Activated naive CD4-positive, alpha-beta T cell treated with anti-CD3 and anti-CD28 coated beads for 36 hours (primary cell): ENCODE data around the gene SREK1IP1. TPM values are rescaled to one million over a fixed set of nuclear protein-coding genes. Genes with fewer than 3 reads are reported as not detected.

Source experiments
- CTCF ChIA-PET: fragments of 350-600 bp; sonication (Branson Sonifier 250); formaldehyde crosslinking; loops from one replicate; lab custom pipeline; 2021; ENCODE audit warnings: antibody characterized with exemption; lab: Charles Lee
- DNase-seq: peaks from one replicate; pipeline ENCODE4 v3.0.0-alpha.2; 2020
- H3K27ac Mint-ChIP-seq: one replicate; pipeline ENCODE4 v1.8.0; 2021; ENCODE audit warnings: mild to moderate bottlenecking, mixed read lengths
- H3K27me3 Mint-ChIP-seq: one replicate; pipeline ENCODE4 v1.8.0; 2021; ENCODE audit warnings: low read depth, mixed read lengths
- H3K36me3 Mint-ChIP-seq: one replicate; pipeline ENCODE4 v1.8.0; 2021; ENCODE audit warnings: low read depth, mixed read lengths
- H3K4me1 Mint-ChIP-seq: one replicate; pipeline ENCODE4 v1.8.0; 2021; ENCODE audit warnings: low read depth, mixed read lengths
- H3K4me3 Mint-ChIP-seq: one replicate; pipeline ENCODE4 v1.8.0; 2021; ENCODE audit warnings: mild to moderate bottlenecking, moderate library complexity, mixed read lengths
- H3K9me3 Mint-ChIP-seq: one replicate; pipeline ENCODE4 v1.8.0; 2021; ENCODE audit warnings: mixed read lengths
- intact Hi-C: fragments of 100-400 bp; cut with micrococcal nuclease; formaldehyde crosslinking; loops from one replicate; pipeline ENCODE4 v1.15.1; 2023
- total RNA-seq, 2 experiments: library from RNA; stranded (reverse); gene quantifications; one replicate each; pipeline ENCODE4 v1.2.3, GENCODE V29; 2021

The SREK1IP1 gene
- 10 to 100 TPM; 16.7 to 17.6 TPM for total RNA-seq

GRCh38 chr5:64768358-64769312, at the start of gene SREK1IP1, which contains the start of gene CWC27:
SREK1IP1 (minus strand) TSS chr5:64768691; CDS start chr5:64768517, 174 bp downstream.
CWC27 (plus strand) TSS chr5:64768930; CDS start chr5:64769147, 217 bp downstream.
- peak within 1 kb of the TSS; percentile 99 for H3K4me3 Mint-ChIP-seq
- no peaks in the 10 kb centered on the region for H3K27me3 Mint-ChIP-seq
- peak within 1 kb of the TSS; percentile 97 for H3K27ac Mint-ChIP-seq
- intact Hi-C loops: loop anchor here (1.0 to 5.0 kb wide), 9 partner anchors 78 to 1158 kb away; partner anchors contain the start of genes CENPK, ERBIN, NLN and PPWD1
- DNase-seq: peak; percentile 90
- H3K36me3 Mint-ChIP-seq: peaks cover 8% of the 10 kb centered on the region
- peaks cover 53% of the 10 kb centered on the region for H3K4me1 Mint-ChIP-seq
- CTCF ChIA-PET: interaction anchor here (1.4 to 3.8 kb wide), 2 partner anchors 11 to 14 kb away, joined by 4 to 22 read pairs; no protein-coding TSS in a partner anchor
- H3K9me3 Mint-ChIP-seq: no peaks in the 10 kb centered on the region

GRCh38 chr5:64818245-64818644, 49.8 kb upstream of the SREK1IP1 start:
- no peaks in the 10 kb centered on the region for H3K27me3 Mint-ChIP-seq
- no peak overlapping the region for H3K4me3 Mint-ChIP-seq
- H3K9me3 Mint-ChIP-seq: no peaks in the 10 kb centered on the region
- no peak overlapping the region for H3K27ac Mint-ChIP-seq
- H3K36me3 Mint-ChIP-seq: peaks cover 12% of the 10 kb centered on the region
- intact Hi-C loops: no loop called here
- no peak for DNase-seq
- H3K4me1 Mint-ChIP-seq: peaks cover 12% of the 10 kb centered on the region
- CTCF ChIA-PET: interaction anchor here (0.6 to 0.7 kb wide), 3 partner anchors 47 to 665 kb away, joined by 3 to 4 read pairs (median 3); no protein-coding TSS in a partner anchor

GRCh38 chr5:64814073-64814472, 45.6 kb upstream of the SREK1IP1 start:
- no peak overlapping the region for H3K27ac Mint-ChIP-seq
- no peaks in the 10 kb centered on the region for H3K27me3 Mint-ChIP-seq
- CTCF ChIA-PET: interaction anchor here (0.6 kb wide), 1 partner anchor 637 kb away, joined by 5 read pairs; no protein-coding TSS in a partner anchor
- intact Hi-C loops: loop anchor here (5.0 kb wide), 1 partner anchor 223 kb away; no protein-coding TSS in a partner anchor
- no peak overlapping the region for H3K4me3 Mint-ChIP-seq
- DNase-seq: no peak
- peaks cover 6% of the 10 kb centered on the region for H3K36me3 Mint-ChIP-seq
- H3K4me1 Mint-ChIP-seq: peaks cover 4% of the 10 kb centered on the region
- no peaks in the 10 kb centered on the region for H3K9me3 Mint-ChIP-seq

GRCh38 chr5:64811050-64811640, 42.7 kb upstream of the SREK1IP1 start:
- CTCF ChIA-PET: interaction anchor here (0.7 to 2.4 kb wide), 15 partner anchors 9 to 676 kb away, joined by 3 to 36 read pairs (median 4); partner anchors contain the start of gene ADAMTS6
- intact Hi-C loops: loop anchor here (1.0 to 5.0 kb wide), 6 partner anchors 226 to 752 kb away; partner anchors contain the start of genes CENPK and PPWD1
- Mint-ChIP-seq H3K27me3 (no peaks in the 10 kb centered on the region), H3K27ac (no peak overlapping the region), H3K36me3 (peaks cover 3% of the 10 kb centered on the region), H3K4me1 (peaks cover 4% of the 10 kb centered on the region), H3K9me3 (no peaks in the 10 kb centered on the region), H3K4me3 (no peak overlapping the region)
- peak; percentile 8 for DNase-seq

- Mint-ChIP-seq H3K27ac (no peak overlapping the region), H3K4me1 (no peaks in the 10 kb centered on the region), H3K27me3 (no peaks in the 10 kb centered on the region), H3K4me3 (no peak overlapping the region), H3K9me3 (no peaks in the 10 kb centered on the region), H3K36me3 (peaks cover 3% of the 10 kb centered on the region)
- no peak for DNase-seq
- CTCF ChIA-PET: no interaction called here
- intact Hi-C loops: no loop called here
These were observed 39.0 kb upstream of the SREK1IP1 start for GRCh38 chr5:64807520-64807919.

GRCh38 chr5:64806537-64806936, 38.0 kb upstream of the SREK1IP1 start:
- H3K27me3 Mint-ChIP-seq: no peaks in the 10 kb centered on the region
- no peak for DNase-seq
- no peaks in the 10 kb centered on the region for H3K4me1 Mint-ChIP-seq
- intact Hi-C loops: no loop called here
- peaks cover 3% of the 10 kb centered on the region for H3K36me3 Mint-ChIP-seq
- H3K27ac Mint-ChIP-seq: no peak overlapping the region
- no peaks in the 10 kb centered on the region for H3K9me3 Mint-ChIP-seq
- no peak overlapping the region for H3K4me3 Mint-ChIP-seq
- CTCF ChIA-PET: no interaction called here

GRCh38 chr5:64800926-64801325, 32.4 kb upstream of the SREK1IP1 start:
- Mint-ChIP-seq H3K36me3 (peaks cover 3% of the 10 kb centered on the region), H3K9me3 (no peaks in the 10 kb centered on the region), H3K27ac (no peak overlapping the region), H3K4me3 (no peak overlapping the region), H3K4me1 (no peaks in the 10 kb centered on the region), H3K27me3 (no peaks in the 10 kb centered on the region)
- intact Hi-C loops: no loop called here
- no peak for DNase-seq
- CTCF ChIA-PET: interaction anchor here (0.7 kb wide), 1 partner anchor 10 kb away, joined by 3 read pairs; no protein-coding TSS in a partner anchor

GRCh38 chr5:64796301-64796700, 27.8 kb upstream of the SREK1IP1 start:
- Mint-ChIP-seq H3K36me3 (peaks cover 5% of the 10 kb centered on the region), H3K4me1 (no peaks in the 10 kb centered on the region), H3K27me3 (no peaks in the 10 kb centered on the region), H3K4me3 (no peak overlapping the region), H3K9me3 (no peaks in the 10 kb centered on the region), H3K27ac (no peak overlapping the region)
- no peak for DNase-seq
- intact Hi-C loops: no loop called here
- CTCF ChIA-PET: no interaction called here

GRCh38 chr5:64794053-64794770, 25.7 kb upstream of the SREK1IP1 start:
- H3K4me1 Mint-ChIP-seq: no peaks in the 10 kb centered on the region
- intact Hi-C loops: no loop called here
- peaks cover 10% of the 10 kb centered on the region for H3K36me3 Mint-ChIP-seq
- H3K27ac Mint-ChIP-seq: no peak overlapping the region
- DNase-seq: no peak
- H3K4me3 Mint-ChIP-seq: no peak overlapping the region
- no peaks in the 10 kb centered on the region for H3K9me3 Mint-ChIP-seq
- CTCF ChIA-PET: interaction anchor here (0.9 to 1.0 kb wide), 2 partner anchors 10 to 16 kb away, joined by 3 to 6 read pairs; no protein-coding TSS in a partner anchor
- no peaks in the 10 kb centered on the region for H3K27me3 Mint-ChIP-seq

- no peak for DNase-seq
- no peaks in the 10 kb centered on the region for H3K27me3 Mint-ChIP-seq
- no peak overlapping the region for H3K27ac Mint-ChIP-seq
- no peaks in the 10 kb centered on the region for H3K4me1 Mint-ChIP-seq
- intact Hi-C loops: no loop called here
- H3K4me3 Mint-ChIP-seq: no peak overlapping the region
- CTCF ChIA-PET: interaction anchor here (1.1 kb wide), 1 partner anchor 18 kb away, joined by 3 read pairs; no protein-coding TSS in a partner anchor
- no peaks in the 10 kb centered on the region for H3K9me3 Mint-ChIP-seq
- H3K36me3 Mint-ChIP-seq: peaks cover 8% of the 10 kb centered on the region
These were observed 24.0 kb upstream of the SREK1IP1 start for GRCh38 chr5:64792469-64792868.

- no peaks in the 10 kb centered on the region for H3K9me3 Mint-ChIP-seq
- H3K4me3 Mint-ChIP-seq: no peak overlapping the region
- no peak for DNase-seq
- no peak overlapping the region for H3K27ac Mint-ChIP-seq
- intact Hi-C loops: no loop called here
- H3K4me1 Mint-ChIP-seq: no peaks in the 10 kb centered on the region
- peaks cover 13% of the 10 kb centered on the region for H3K36me3 Mint-ChIP-seq
- H3K27me3 Mint-ChIP-seq: no peaks in the 10 kb centered on the region
- CTCF ChIA-PET: no interaction called here
These were observed 21.7 kb upstream of the SREK1IP1 start for GRCh38 chr5:64790210-64790609.
